Sigmoid colon (tissue), 7 donors: ENCODE results near the gene SMAD6. TPM values are rescaled to one million over a fixed set of nuclear protein-coding genes. Genes with fewer than 3 reads are reported as not detected.

Experiments used
- DNase-seq: peaks from one replicate; pipeline ENCODE4 v3.0.0-alpha.2; 2019
- H3K27ac ChIP-seq, 4 donors: fragments of 200-600 bp; sonication (generic); one replicate each; pipeline ENCODE4 v1.5.1; 2016 to 2019; ENCODE audit warnings: mild to moderate bottlenecking in 1 of 4
- H3K27me3 ChIP-seq, 3 donors: fragments of 200-600 bp; sonication (generic); one replicate each; pipeline ENCODE4 v1.5.1; 2019; ENCODE audit warnings: mild to moderate bottlenecking in 1 of 3
- H3K36me3 ChIP-seq, 4 donors: fragments of 200-600 bp; sonication (generic); one replicate each; pipeline ENCODE4 v1.5.1; 2016 to 2019
- H3K4me1 ChIP-seq, 4 donors: fragments of 200-600 bp; sonication (generic); one replicate each; pipeline ENCODE4 v1.5.1; 2017 to 2019
- H3K4me3 ChIP-seq, 4 donors: fragments of 200-600 bp; sonication (generic); one replicate each; pipeline ENCODE4 v1.5.1; 2017 to 2019; ENCODE audit warnings: mild to moderate bottlenecking in 2 of 4, moderate library complexity in 1 of 4
- H3K9me3 ChIP-seq, 4 donors: fragments of 200-600 bp in 3 of 4; sonication (generic) in 3 of 4; one replicate each; pipeline versions ENCODE4 v1.5.1 to v1.6.1; 2013 to 2019
- CTCF ChIP-seq, 4 experiments: fragments of 450-650 bp in 3 of 4; fragments of 200-600 bp in 1 of 4; IDR thresholded peaks; one replicate each; pipeline ENCODE4 v1.5.1; 2016 to 2019; ENCODE audit warnings: antibody characterized with exemption in 4 of 4, mild to moderate bottlenecking in 3 of 4, moderate library complexity in 2 of 4
- EP300 ChIP-seq, 4 donors: sonication (generic); formaldehyde crosslinking; IDR thresholded peaks; one replicate each; pipeline ENCODE4 v1.6.1; 2017; ENCODE audit warnings: antibody characterized with exemption in 4 of 4
- POLR2A ChIP-seq, 2 donors: fragments of 450-650 bp; IDR thresholded peaks; one replicate each; pipeline ENCODE4 v1.6.1; 2016; ENCODE audit warnings: antibody characterized with exemption in 2 of 2, mild to moderate bottlenecking in 2 of 2, moderate library complexity in 2 of 2
- POLR2AphosphoS5 ChIP-seq, 4 donors: sonication (generic); formaldehyde crosslinking; IDR thresholded peaks; one replicate each; pipeline ENCODE4 v1.6.1; 2017; ENCODE audit warnings: antibody characterized with exemption in 4 of 4
- WGBS, 2 donors: extraction: QIAGEN DNeasy Blood & Tissue Kit; methylation state at CpG; one replicate each; pipeline ENCODE4 v1.1.7; 2013; 5-methylcytosine and 5-hydroxymethylcytosine counted together
- intact Hi-C: fragments of 100-400 bp; cut with DNase I; formaldehyde crosslinking; loops from one replicate; pipeline ENCODE4 v1.15.1; 2023
- polyA plus RNA-seq, 3 donors: library from polyadenylated mRNA; stranded (reverse); fragments of 200-250 nt; gene quantifications; one replicate each; pipeline ENCODE4 v1.2.3, GENCODE V29; 2013
- total RNA-seq, 4 donors: library from RNA; depleted of rRNA; stranded (reverse); fragments of >200 nt; gene quantifications; one replicate each; pipeline ENCODE4 v1.1.0, GENCODE V29; 2016
- donor health status: healthy with polysubstance abuse.
- donor health status: Bipolar disorder and iron deficiency.
- donor health status: healthy.

SMAD6 gene
- total and polyA plus RNA-seq, 7 donors, result 1.8 to 9.2 (median 5.7) TPM

GRCh38 chr15:66795851-66796250, 93.8 kb downstream of the SMAD6 start:
- WGBS, 2 donors, result 27 to 77% methylated on average over 10 of the region's 10 CpGs
- TF ChIP-seq CTCF (IDR thresholded peaks at IDR 0.05), result no peak
- TF ChIP-seq EP300 (IDR thresholded peaks at IDR 0.05), result no peak
- TF ChIP-seq POLR2A (IDR thresholded peaks at IDR 0.05), result no peak
- no peak for TF ChIP-seq POLR2AphosphoS5 (IDR thresholded peaks at IDR 0.05)
- peak; percentile 26 for DNase-seq
- no peaks in the 10 kb centered on the region for H3K36me3 ChIP-seq
- H3K4me1 ChIP-seq, result peaks cover 0 to 7% (median 0%) of the 10 kb centered on the region in 4 donors
- H3K27me3 ChIP-seq, result no peaks in the 10 kb centered on the region
- no peak overlapping the region for H3K27ac ChIP-seq
- no peak overlapping the region for H3K4me3 ChIP-seq
- H3K9me3 ChIP-seq, result no peaks in the 10 kb centered on the region
- intact Hi-C loops, result no loop called here

GRCh38 chr15:66796343-66796742, 94.3 kb downstream of the SMAD6 start:
- Histone ChIP-seq H3K27me3 (no peaks in the 10 kb centered on the region), H3K27ac (no peak overlapping the region), H3K9me3 (no peaks in the 10 kb centered on the region), H3K4me1 (peaks cover 0 to 7% (median 0%) of the 10 kb centered on the region in 4 donors), H3K4me3 (no peak overlapping the region), H3K36me3 (no peaks in the 10 kb centered on the region)
- intact Hi-C loops, result no loop called here
- peak; percentile 27 for DNase-seq
- 92 to 94% methylated on average over 1 of the region's 1 CpG for WGBS, 2 donors
- no peak for TF ChIP-seq EP300 (IDR thresholded peaks at IDR 0.05)
- no peak for TF ChIP-seq CTCF (IDR thresholded peaks at IDR 0.05)
- no peak for TF ChIP-seq POLR2A (IDR thresholded peaks at IDR 0.05)
- TF ChIP-seq POLR2AphosphoS5 (IDR thresholded peaks at IDR 0.05), result no peak

GRCh38 chr15:66797921-66798320, 95.9 kb downstream of the SMAD6 start:
- no peak for TF ChIP-seq POLR2AphosphoS5 (IDR thresholded peaks at IDR 0.05)
- no peak for TF ChIP-seq POLR2A (IDR thresholded peaks at IDR 0.05)
- TF ChIP-seq EP300 (IDR thresholded peaks at IDR 0.05), result no peak
- TF ChIP-seq CTCF (IDR thresholded peaks at IDR 0.05), result no peak
- no peaks in the 10 kb centered on the region for H3K27me3 ChIP-seq
- no peak overlapping the region for H3K27ac ChIP-seq
- 84 to 88% methylated on average over 7 of the region's 7 CpGs for WGBS, 2 donors
- H3K36me3 ChIP-seq, result no peaks in the 10 kb centered on the region
- H3K4me1 ChIP-seq, result peaks cover 0 to 18% (median 14%) of the 10 kb centered on the region in 4 donors
- no peak overlapping the region for H3K4me3 ChIP-seq
- intact Hi-C loops, result no loop called here
- DNase-seq, result no peak
- H3K9me3 ChIP-seq, result no peaks in the 10 kb centered on the region

GRCh38 chr15:66798426-66799061, 96.5 kb downstream of the SMAD6 start:
- 88 to 90% methylated on average over 10 of the region's 10 CpGs for WGBS, 2 donors

More at GRCh38 chr15:66798426-66799061, 96.5 kb downstream of the SMAD6 start:
- no peak overlapping the region for H3K27ac ChIP-seq
- TF ChIP-seq CTCF (IDR thresholded peaks at IDR 0.05) (no peak), EP300 (IDR thresholded peaks at IDR 0.05) (no peak), POLR2A (IDR thresholded peaks at IDR 0.05) (no peak), POLR2AphosphoS5 (IDR thresholded peaks at IDR 0.05) (no peak)
- no peaks in the 10 kb centered on the region for H3K9me3 ChIP-seq
- intact Hi-C loops, result no loop called here
- H3K4me3 ChIP-seq, result no peak overlapping the region
- H3K36me3 ChIP-seq, result no peaks in the 10 kb centered on the region
- H3K27me3 ChIP-seq, result no peaks in the 10 kb centered on the region
- DNase-seq, result no peak
- H3K4me1 ChIP-seq, result peaks cover 0 to 24% (median 20%) of the 10 kb centered on the region in 4 donors
